Fibroblast of lung (primary cell): Measurements from ENCODE around the gene FBXO46.

Experiments
- EZH2 ChIP-seq: IDR thresholded peaks from 2 replicates; pipeline ENCODE4 v1.5.1; 2012; ENCODE audit warnings: low read length, control low read depth, mild to moderate bottlenecking; ENCODE audit errors: missing control alignments
- TF ChIP-seq, protein P1 (sequence below), 2 donors: IDR thresholded peaks in 1 of 2; conservative IDR thresholded peaks in 1 of 2; 1 replicate in 1 of 2; 2 replicates in 1 of 2; pipeline ENCODE4 v1.5.1; 2011 to 2012; ENCODE audit warnings: low read length in 2 of 2, control low read depth in 1 of 2, inconsistent platforms in 1 of 2, low read depth in 1 of 2, mild to moderate bottlenecking in 1 of 2

DNA sequence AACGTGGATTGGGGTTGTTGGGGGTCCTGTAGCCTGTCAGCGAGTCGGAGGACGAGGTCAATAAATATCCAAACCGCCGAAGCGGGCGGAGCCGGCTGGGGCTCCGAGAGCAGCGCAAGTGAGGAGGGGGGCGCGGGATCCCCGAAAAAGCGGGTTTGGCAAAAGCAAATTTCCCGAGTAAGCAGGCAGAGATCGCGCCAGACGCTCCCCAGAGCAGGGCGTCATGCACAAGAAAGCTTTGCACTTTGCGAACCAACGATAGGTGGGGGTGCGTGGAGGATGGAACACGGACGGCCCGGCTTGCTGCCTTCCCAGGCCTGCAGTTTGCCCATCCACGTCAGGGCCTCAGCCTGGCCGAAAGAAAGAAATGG lies 39.1 kb upstream of the FBXO46 start:
- TF ChIP-seq EZH2, result no peak
- TF ChIP-seq, protein P1, sequence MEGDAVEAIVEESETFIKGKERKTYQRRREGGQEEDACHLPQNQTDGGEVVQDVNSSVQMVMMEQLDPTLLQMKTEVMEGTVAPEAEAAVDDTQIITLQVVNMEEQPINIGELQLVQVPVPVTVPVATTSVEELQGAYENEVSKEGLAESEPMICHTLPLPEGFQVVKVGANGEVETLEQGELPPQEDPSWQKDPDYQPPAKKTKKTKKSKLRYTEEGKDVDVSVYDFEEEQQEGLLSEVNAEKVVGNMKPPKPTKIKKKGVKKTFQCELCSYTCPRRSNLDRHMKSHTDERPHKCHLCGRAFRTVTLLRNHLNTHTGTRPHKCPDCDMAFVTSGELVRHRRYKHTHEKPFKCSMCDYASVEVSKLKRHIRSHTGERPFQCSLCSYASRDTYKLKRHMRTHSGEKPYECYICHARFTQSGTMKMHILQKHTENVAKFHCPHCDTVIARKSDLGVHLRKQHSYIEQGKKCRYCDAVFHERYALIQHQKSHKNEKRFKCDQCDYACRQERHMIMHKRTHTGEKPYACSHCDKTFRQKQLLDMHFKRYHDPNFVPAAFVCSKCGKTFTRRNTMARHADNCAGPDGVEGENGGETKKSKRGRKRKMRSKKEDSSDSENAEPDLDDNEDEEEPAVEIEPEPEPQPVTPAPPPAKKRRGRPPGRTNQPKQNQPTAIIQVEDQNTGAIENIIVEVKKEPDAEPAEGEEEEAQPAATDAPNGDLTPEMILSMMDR (conservative IDR thresholded peaks at IDR 0.05 in 1 of 2, IDR thresholded peaks at IDR 0.05 in 1 of 2; ENCODE audit: low read depth in 1 of 2, low read length in 2 of 2), result no peak
